Naive B cell (primary cell): Measurements from ENCODE around the gene ZNF524. TPM values are rescaled to one million over a fixed set of nuclear protein-coding genes. Genes with fewer than 3 reads are reported as not detected.
A peak's percentile ranks its signal among the peaks of the same experiment; 100 is the strongest.

Experiments
- ATAC-seq, 2 donors: fragments of 150-1000 bp; cut with Tn5 transposase; 2 replicates each; pipeline ENCODE4 v1.10.0; 2021; ENCODE audit warnings: low read depth in 2 of 2, mild to moderate bottlenecking in 2 of 2, moderate library complexity in 2 of 2
- DNase-seq: peaks from one replicate; pipeline ENCODE4 v3.0.0; 2022
- H3K27ac Mint-ChIP-seq, 6 donors: one replicate each; pipeline ENCODE4 v1.8.0; 2020 to 2022; ENCODE audit warnings: mild to moderate bottlenecking in 6 of 6, mixed read lengths in 6 of 6, moderate library complexity in 5 of 6, inconsistent platforms in 2 of 6
- H3K27me3 Mint-ChIP-seq, 3 donors: one replicate each; pipeline ENCODE4 v1.8.0; 2021 to 2022; ENCODE audit warnings: mixed read lengths in 3 of 3, mild to moderate bottlenecking in 1 of 3
- H3K36me3 Mint-ChIP-seq, 2 donors: one replicate each; pipeline ENCODE4 v1.8.0; 2020 to 2022; ENCODE audit warnings: mixed read lengths in 2 of 2, inconsistent platforms in 1 of 2, mild to moderate bottlenecking in 1 of 2
- H3K4me1 Mint-ChIP-seq, 3 donors: one replicate each; pipeline ENCODE4 v1.8.0; 2020 to 2022; ENCODE audit warnings: mixed read lengths in 3 of 3, inconsistent platforms in 1 of 3, mild to moderate bottlenecking in 1 of 3, moderate library complexity in 1 of 3
- H3K4me3 Mint-ChIP-seq, 8 donors: one replicate each; pipeline ENCODE4 v1.8.0; 2020 to 2022; ENCODE audit warnings: mild to moderate bottlenecking in 8 of 8, mixed read lengths in 8 of 8, moderate library complexity in 8 of 8, inconsistent platforms in 2 of 8
- H3K9me3 Mint-ChIP-seq, 7 donors: one replicate each; pipeline ENCODE4 v1.8.0; 2020 to 2022; ENCODE audit warnings: mixed read lengths in 7 of 7, mild to moderate bottlenecking in 5 of 7, inconsistent platforms in 2 of 7, moderate library complexity in 1 of 7
- polyA plus RNA-seq, 6 donors: library from polyadenylated mRNA; unstranded; fragments of 300-500 nt; fragmentation: Illumina TruSeq; gene quantifications; one replicate each; pipeline ENCODE4 v1.2.3, GENCODE V29; 2021; ENCODE audit warnings: low read depth in 6 of 6

Gene ZNF524
- polyA plus RNA-seq, 6 donors from 2014 or later = 25.1 to 42.1 (median 37.1) TPM

GRCh38 chr19:55652311-55653128 lies 52.4 kb downstream of the ZNF524 start:
- peak overlapping the region in 4 of 8 donors; percentile 20 to 60 (median 42) for H3K4me3 Mint-ChIP-seq
- H3K27ac Mint-ChIP-seq = peak overlapping the region in 4 of 6 donors; percentile 72 to 99 (median 91)
- DNase-seq = no peak
- peaks cover 42 to 55% (median 55%) of the 10 kb centered on the region in 3 donors for H3K4me1 Mint-ChIP-seq
- no peaks in the 10 kb centered on the region for H3K9me3 Mint-ChIP-seq
- ATAC-seq = no peak
- H3K27me3 Mint-ChIP-seq = no peaks in the 10 kb centered on the region
- H3K36me3 Mint-ChIP-seq = peaks cover 0 to 5% of the 10 kb centered on the region in 2 donors

Other genes starting within 250 kb of the ZNF524 start
- gene COX6B2, start 245.6 kb upstream of the ZNF524 start, polyA plus RNA-seq = not detected
- gene GARIN5B, start 237.0 kb upstream of the ZNF524 start, polyA plus RNA-seq = not detected
- not detected for gene IL11, start 229.8 kb upstream of the ZNF524 start, polyA plus RNA-seq
- gene TMEM190, start 223.5 kb upstream of the ZNF524 start, polyA plus RNA-seq = not detected
- under 1 TPM in 4 of 6 donors, not detected in 2; 0.29 to 0.90 (median 0.40) TPM for gene TMEM238, start 216.0 kb upstream of the ZNF524 start, polyA plus RNA-seq
- 100 to 1,000 TPM; 229 to 734 (median 601) TPM for gene RPL28, start 214.4 kb upstream of the ZNF524 start, polyA plus RNA-seq
- 10 to 100 TPM; 18.8 to 41.3 (median 30.6) TPM for gene UBE2S, start 192.5 kb upstream of the ZNF524 start, polyA plus RNA-seq
- gene SHISA7, start 157.0 kb upstream of the ZNF524 start, polyA plus RNA-seq = not detected
- 10 to 100 TPM; 21.8 to 57.9 (median 28.0) TPM for gene ISOC2, start 138.6 kb upstream of the ZNF524 start, polyA plus RNA-seq
- not detected for gene C19orf85, start 135.5 kb upstream of the ZNF524 start, polyA plus RNA-seq
- gene ZNF628, start 123.7 kb upstream of the ZNF524 start, polyA plus RNA-seq = 1 to 10 TPM in 2 of 6 donors, under 1 TPM in 3, not detected in 1; 0.16 to 2.2 (median 0.94) TPM
- gene NAT14, start 115.1 kb upstream of the ZNF524 start, polyA plus RNA-seq = 1 to 10 TPM; 3.4 to 7.5 (median 4.8) TPM
- gene SSC5D, start 111.9 kb upstream of the ZNF524 start, polyA plus RNA-seq = under 1 TPM in 4 of 6 donors, not detected in 2; 0.05 to 0.11 (median 0.09) TPM
- not detected for gene SBK2, start 63.2 kb upstream of the ZNF524 start, polyA plus RNA-seq
- not detected for gene SBK3, start 54.7 kb upstream of the ZNF524 start, polyA plus RNA-seq
- under 1 TPM; 0.13 to 0.85 (median 0.40) TPM for gene ZNF579, start 19.4 kb upstream of the ZNF524 start, polyA plus RNA-seq
- gene FIZ1, start 771 bp upstream of the ZNF524 start, polyA plus RNA-seq = 1 to 10 TPM; 2.3 to 5.2 (median 3.2) TPM
- gene ZNF865, start 5.4 kb downstream of the ZNF524 start, polyA plus RNA-seq = under 1 TPM in 4 of 6 donors, not detected in 2; 0.12 to 0.60 (median 0.18) TPM
- gene ZNF784, start 24.3 kb downstream of the ZNF524 start, polyA plus RNA-seq = 1 to 10 TPM in 4 of 6 donors, under 1 TPM in 1, not detected in 1; 0.95 to 3.5 (median 2.7) TPM
- 10 to 100 TPM; 28.4 to 54.2 (median 31.5) TPM for gene ZNF580, start 40.7 kb downstream of the ZNF524 start, polyA plus RNA-seq
- gene ZNF581, start 43.4 kb downstream of the ZNF524 start, polyA plus RNA-seq = 10 to 100 TPM; 60.7 to 82.8 (median 65.4) TPM
- 10 to 100 TPM in 3 of 6 donors, 1 to 10 TPM in 3; 8.1 to 13.0 (median 9.7) TPM for gene CCDC106, start 47.9 kb downstream of the ZNF524 start, polyA plus RNA-seq
- 10 to 100 TPM in 3 of 6 donors, 1 to 10 TPM in 3; 3.2 to 13.7 (median 9.3) TPM for gene U2AF2, start 54.7 kb downstream of the ZNF524 start, polyA plus RNA-seq
- 10 to 100 TPM in 5 of 6 donors, 1 to 10 TPM in 1; 1.0 to 28.9 (median 13.8) TPM for gene EPN1, start 74.9 kb downstream of the ZNF524 start, polyA plus RNA-seq
- not detected for gene NLRP9, start 138.1 kb downstream of the ZNF524 start, polyA plus RNA-seq
- not detected for gene RFPL4A, start 158.8 kb downstream of the ZNF524 start, polyA plus RNA-seq
- gene RFPL4AL1, start 168.8 kb downstream of the ZNF524 start, polyA plus RNA-seq = not detected
- under 1 TPM in 2 of 6 donors, not detected in 4; 0.08 to 0.16 TPM for gene NLRP11, start 231.7 kb downstream of the ZNF524 start, polyA plus RNA-seq
- gene NLRP4, start 236.3 kb downstream of the ZNF524 start, polyA plus RNA-seq = 1 to 10 TPM in 1 of 6 donors, under 1 TPM in 4, not detected in 1; 0.41 to 1.2 (median 0.76) TPM